GM21737 (cell line): ENCODE data around the gene IGFBP2.

ENCODE experiments used
- ATAC-seq: cut with Tn5 transposase; IDR thresholded peaks from one replicate; pipeline ENCODE4 v1.9.1; 2021; ENCODE audit warnings: mild to moderate bottlenecking, moderate library complexity; ENCODE audit not compliant: unreplicated experiment

Gene IGFBP2

GRCh38 chr2:216661051-216661450 is 27.8 kb downstream of the IGFBP2 start:
- ATAC-seq, result no peak

- ATAC-seq, result no peak
Observed at GRCh38 chr2:216661639-216662375, 28.6 kb downstream of the IGFBP2 start.

- ATAC-seq, result no peak
Observed at GRCh38 chr2:216663106-216663505, 29.9 kb downstream of the IGFBP2 start.

- ATAC-seq, result no peak
Observed at GRCh38 chr2:216663846-216664245, 30.6 kb downstream of the IGFBP2 start.

- ATAC-seq, result no peak
Observed at GRCh38 chr2:216664593-216665034, 31.4 kb downstream of the IGFBP2 start.

GRCh38 chr2:216665242-216665641 is 32.0 kb downstream of the IGFBP2 start:
- ATAC-seq, result no peak

GRCh38 chr2:216665717-216666116 is 32.5 kb downstream of the IGFBP2 start:
- no peak for ATAC-seq

GRCh38 chr2:216666461-216667233 is 33.4 kb downstream of the IGFBP2 start:
- ATAC-seq, result peak; percentile 71

- ATAC-seq, result no peak
Observed at GRCh38 chr2:216670266-216671080, 37.3 kb downstream of the IGFBP2 start.

GRCh38 chr2:216671081-216671411 is 37.8 kb downstream of the IGFBP2 start:
- ATAC-seq, result no peak

- no peak for ATAC-seq
Observed at GRCh38 chr2:216671791-216672343, 38.6 kb downstream of the IGFBP2 start.

GRCh38 chr2:216672466-216672865 is 39.2 kb downstream of the IGFBP2 start:
- ATAC-seq, result no peak

GRCh38 chr2:216673021-216673420 is 39.8 kb downstream of the IGFBP2 start:
- no peak for ATAC-seq

GRCh38 chr2:216673609-216674008 is 40.4 kb downstream of the IGFBP2 start:
- no peak for ATAC-seq

- no peak for ATAC-seq
Observed at GRCh38 chr2:216674376-216674775, 41.2 kb downstream of the IGFBP2 start.

- no peak for ATAC-seq
Observed at GRCh38 chr2:216676630-216677029, 43.4 kb downstream of the IGFBP2 start.

- ATAC-seq, result no peak
Observed at GRCh38 chr2:216677439-216678097, 44.3 kb downstream of the IGFBP2 start.

GRCh38 chr2:216678098-216678465 is 44.9 kb downstream of the IGFBP2 start:
- ATAC-seq, result no peak

- no peak for ATAC-seq
Observed at GRCh38 chr2:216678813-216679657, 45.8 kb downstream of the IGFBP2 start.

- ATAC-seq, result no peak
Observed at GRCh38 chr2:216679658-216680024, 46.4 kb downstream of the IGFBP2 start.
